BJ (cell line): Measurements from ENCODE around the gene REM2. TPM values are rescaled to one million over a fixed set of nuclear protein-coding genes. Genes with fewer than 3 reads are reported as not detected.
"Not testable (repeated sequence)": the region's sequence is repeated elsewhere in the genome, so short reads cannot be mapped to it uniquely, and the experiment has no call there.

Experiments
- CTCF ChIA-PET: fragments of 350-600 bp; formaldehyde crosslinking; extraction: SDS; loops from one replicate; lab custom pipeline; 2021; ENCODE audit warnings: antibody characterized with exemption, inconsistent platforms; lab: Yijun Ruan, JAX
- POLR2A ChIA-PET: fragments of 300-600 bp; sonication (Branson Sonifier 250); formaldehyde crosslinking; extraction: SDS; loops from one replicate; lab custom pipeline; 2021; ENCODE audit warnings: antibody characterized with exemption; lab: Charles Lee
- DNase-seq: peaks from one replicate; pipeline ENCODE4 v3.0.0-alpha.2; 2011; ENCODE audit warnings: low read depth
- H3K27me3 ChIP-seq: 2 replicates; pipeline ENCODE4 v1.6.0; 2011; ENCODE audit warnings: low read length; ENCODE audit not compliant: control insufficient read depth, insufficient read depth
- H3K36me3 ChIP-seq: 2 replicates; pipeline ENCODE4 v1.5.1; 2011; ENCODE audit warnings: low read length; ENCODE audit not compliant: control insufficient read depth, insufficient read depth
- H3K4me3 ChIP-seq: 2 replicates; pipeline ENCODE4 v1.5.1; 2011; ENCODE audit warnings: low read depth, mild to moderate bottlenecking, control low read depth, low read length
- CTCF ChIP-seq: IDR thresholded peaks from 2 replicates; pipeline ENCODE4 v1.5.1; 2011; ENCODE audit warnings: low read depth, mild to moderate bottlenecking, control low read depth, inconsistent platforms, low read length, moderate library complexity; ENCODE audit not compliant: insufficient read depth
- polyA plus RNA-seq: library from polyadenylated mRNA; depleted of rRNA; stranded (reverse); fragments of >200 nt; gene quantifications from 2 replicates; pipeline ENCODE4 v1.2.3, GENCODE V29; 2011

Gene REM2
- polyA plus RNA-seq, 1 experiment = 0.10 TPM

- CTCF ChIA-PET = interaction anchor here (0.8 to 10.6 kb wide), 8 partner anchors 12 to 279 kb away, joined by 3 to 246 read pairs (median 8); partner anchors contain the start of genes LRP10 and MMP14
- no peaks in the 10 kb centered on the region for H3K27me3 ChIP-seq
- no peak overlapping the region for H3K4me3 ChIP-seq
- no peak for DNase-seq
- POLR2A ChIA-PET = no interaction called here
- no peak for TF ChIP-seq CTCF
- peaks cover 23% of the 10 kb centered on the region for H3K36me3 ChIP-seq
Measured at GRCh38 chr14:22849212-22849819, 33.7 kb upstream of the REM2 start.

- CTCF ChIA-PET = interaction anchor here (0.7 to 10.6 kb wide), 21 partner anchors 8 to 300 kb away, joined by 3 to 246 read pairs (median 6); partner anchors contain the start of genes ABHD4, LRP10, MMP14 and MRPL52
- peak; percentile 93 for DNase-seq
- peaks cover 6% of the 10 kb centered on the region for H3K36me3 ChIP-seq
- TF ChIP-seq CTCF = no peak
- no peaks in the 10 kb centered on the region for H3K27me3 ChIP-seq
- H3K4me3 ChIP-seq = no peak overlapping the region
- POLR2A ChIA-PET = interaction anchor here (0.6 to 1.4 kb wide), 8 partner anchors 12 to 85 kb away, joined by 3 to 21 read pairs (median 6); no protein-coding TSS in a partner anchor
Measured at GRCh38 chr14:22850944-22851764, 31.9 kb upstream of the REM2 start.

- H3K4me3 ChIP-seq, H3K27me3 ChIP-seq, H3K36me3 ChIP-seq, DNase-seq: not testable (repeated sequence)
- ChIA-PET POLR2A (interaction anchor here (1.1 kb wide), 1 partner anchor 15 kb away, joined by 3 read pairs; no protein-coding TSS in a partner anchor), CTCF (interaction anchor here (0.7 to 10.6 kb wide), 27 partner anchors 8 to 314 kb away, joined by 3 to 246 read pairs (median 8); partner anchors contain the start of genes DAD1, LRP10, MMP14 and MRPL52)
Measured at GRCh38 chr14:22852178-22852577, 30.8 kb upstream of the REM2 start.

GRCh38 chr14:22852599-22852939 is 30.5 kb upstream of the REM2 start:
- POLR2A ChIA-PET = interaction anchor here (1.1 kb wide), 1 partner anchor 16 kb away, joined by 3 read pairs; no protein-coding TSS in a partner anchor
- no peak for TF ChIP-seq CTCF
- CTCF ChIA-PET = interaction anchor here (0.7 to 10.6 kb wide), 40 partner anchors 8 to 462 kb away, joined by 3 to 246 read pairs (median 6); partner anchors contain the start of genes DAD1, LRP10, MMP14 and MRPL52
- no peaks in the 10 kb centered on the region for H3K36me3 ChIP-seq
- DNase-seq = no peak
- H3K4me3 ChIP-seq = no peak overlapping the region
- H3K27me3 ChIP-seq = no peaks in the 10 kb centered on the region

- CTCF ChIA-PET = interaction anchor here (0.6 to 10.6 kb wide), 44 partner anchors 9 to 463 kb away, joined by 3 to 246 read pairs (median 5); partner anchors contain the start of genes DAD1, LRP10, MMP14 and MRPL52
- H3K36me3 ChIP-seq = no peaks in the 10 kb centered on the region
- no peaks in the 10 kb centered on the region for H3K27me3 ChIP-seq
- peak; percentile 89 for TF ChIP-seq CTCF
- DNase-seq = peak; percentile 25
- POLR2A ChIA-PET = interaction anchor here (0.6 to 1.1 kb wide), 2 partner anchors 16 to 29 kb away, joined by 3 read pairs; no protein-coding TSS in a partner anchor
- H3K4me3 ChIP-seq = peak overlapping the region; percentile 47
Measured at GRCh38 chr14:22852940-22853767, 29.9 kb upstream of the REM2 start.

- H3K4me3 ChIP-seq, H3K36me3 ChIP-seq, POLR2A ChIA-PET, H3K27me3 ChIP-seq, DNase-seq: not testable (repeated sequence)
- CTCF ChIA-PET = interaction anchor here (0.6 to 10.6 kb wide), 26 partner anchors 10 to 464 kb away, joined by 3 to 246 read pairs (median 6); partner anchors contain the start of genes LRP10, MMP14, MRPL52 and OXA1L
Measured at GRCh38 chr14:22854296-22854695, 28.7 kb upstream of the REM2 start.
